A549 (cell line): Measurements from ENCODE around the gene APBA1. TPM values are rescaled to one million over a fixed set of nuclear protein-coding genes. Genes with fewer than 3 reads are reported as not detected.

Source experiments
- ATAC-seq, 2 experiments: fragments of 200-7000 bp in 1 of 2; fragments of >200 bp in 1 of 2; cut with Nextera tagmentation in 1 of 2; cut with Tn5 transposase in 1 of 2; 3 replicates each; pipeline versions ENCODE4 v1.8.0 to v1.9.1; 2018 to 2020; ENCODE audit warnings: mild to moderate bottlenecking in 1 of 2, moderate library complexity in 1 of 2
- CTCF ChIA-PET: fragments of 300-600 bp; sonication (Branson Sonifier 250); formaldehyde crosslinking; extraction: SDS; loops from one replicate; lab custom pipeline; 2021; ENCODE audit warnings: antibody characterized with exemption, inconsistent platforms; lab: Yijun Ruan, JAX
- POLR2A ChIA-PET: fragments of 350-600 bp; formaldehyde crosslinking; extraction: SDS; loops from one replicate; lab custom pipeline; 2021; ENCODE audit warnings: antibody characterized with exemption, inconsistent platforms; lab: Yijun Ruan, JAX
- DNase-seq, 2 experiments: peaks; one replicate each; pipeline versions ENCODE4 v3.0.0 to v3.0.0-alpha.2; 2011 to 2016; ENCODE audit warnings: low read depth in 1 of 2, low spot score in 1 of 2
- FAIRE-seq: peaks from 2 replicates; lab custom pipeline; 2011; peaks lifted over from hg19 to GRCh38; lab: Jason Lieb, UNC
- H3K27ac ChIP-seq, 2 experiments: fragments of >200 bp; sonication (Bioruptor Twin); formaldehyde crosslinking; 3 replicates each; pipeline ENCODE4 v1.5.1; 2016 to 2017
- H3K4me1 ChIP-seq: fragments of >200 bp; sonication (Bioruptor Twin); formaldehyde crosslinking; 3 replicates; pipeline ENCODE4 v1.6.1; 2016
- H3K4me2 ChIP-seq: fragments of >200 bp; sonication (Bioruptor Twin); formaldehyde crosslinking; 3 replicates; pipeline ENCODE4 v1.6.1; 2016
- H3K4me3 ChIP-seq: fragments of >200 bp; sonication (Bioruptor Twin); formaldehyde crosslinking; 3 replicates; pipeline ENCODE4 v1.5.1; 2016
- H3K9me3 ChIP-seq: fragments of >200 bp; sonication (Bioruptor Twin); formaldehyde crosslinking; 3 replicates; pipeline ENCODE4 v1.6.1; 2016
- CEBPB ChIP-seq, 2 experiments: fragments of >200 bp in 1 of 2; sonication (Bioruptor Twin) in 1 of 2; formaldehyde crosslinking in 1 of 2; IDR thresholded peaks; 2 replicates each; pipeline ENCODE4 v1.6.1; 2012 to 2016
- CHD4 ChIP-seq: fragments of 200-600 bp; sonication (generic); IDR thresholded peaks from 2 replicates; pipeline ENCODE4 v1.6.1; 2016; ENCODE audit warnings: antibody characterized with exemption, mild to moderate bottlenecking, borderline replicate concordance
- E2F6 ChIP-seq: IDR thresholded peaks from 2 replicates; pipeline ENCODE4 v1.6.1; 2012; ENCODE audit warnings: low read depth, borderline replicate concordance
- EHF ChIP-seq: fragments of 250-450 bp; sonication (Bioruptor Pico); IDR thresholded peaks from 2 replicates; pipeline ENCODE4 v1.5.0; 2020; ENCODE audit warnings: mild to moderate bottlenecking
- EHMT2 ChIP-seq: fragments of 200-600 bp; sonication (generic); IDR thresholded peaks from 2 replicates; pipeline ENCODE4 v1.6.1; 2016; ENCODE audit warnings: antibody characterized with exemption, low read depth, mild to moderate bottlenecking, moderate library complexity
- FOXS1 ChIP-seq: fragments of 250-450 bp; sonication (Bioruptor Pico); IDR thresholded peaks from 2 replicates; pipeline ENCODE4 v1.5.0; 2020; ENCODE audit warnings: mild to moderate bottlenecking, moderate library complexity
- GATA3 ChIP-seq: IDR thresholded peaks from 2 replicates; pipeline ENCODE4 v1.6.1; 2012; ENCODE audit warnings: borderline replicate concordance
- HEYL ChIP-seq: fragments of 250-450 bp; sonication (Bioruptor Pico); IDR thresholded peaks from 2 replicates; pipeline ENCODE4 v1.8.0; 2021; ENCODE audit warnings: mild to moderate bottlenecking, moderate library complexity
- HOXA7 ChIP-seq: fragments of 250-450 bp; sonication (Bioruptor Pico); IDR thresholded peaks from 2 replicates; pipeline ENCODE4 v1.5.0; 2020; ENCODE audit warnings: mild to moderate bottlenecking, moderate library complexity
- KDM1A ChIP-seq: fragments of 200-600 bp; sonication (generic); IDR thresholded peaks from 2 replicates; pipeline ENCODE4 v1.6.1; 2016; ENCODE audit warnings: low read depth, mild to moderate bottlenecking
- KDM5A ChIP-seq: fragments of 200-600 bp; sonication (generic); IDR thresholded peaks from 2 replicates; pipeline ENCODE4 v1.6.1; 2016; ENCODE audit warnings: antibody characterized with exemption, mild to moderate bottlenecking
- MAFK ChIP-seq: fragments of 450-650 bp; IDR thresholded peaks from 2 replicates; pipeline ENCODE4 v1.6.1; 2014; ENCODE audit not compliant: partially characterized antibody
- NPAS2 ChIP-seq: fragments of 250-450 bp; sonication (Bioruptor Pico); IDR thresholded peaks from 2 replicates; pipeline ENCODE4 v1.8.0; 2022; ENCODE audit warnings: mild to moderate bottlenecking, moderate library complexity, borderline replicate concordance
- NR3C1 ChIP-seq: fragments of >200 bp; sonication (Bioruptor Twin); formaldehyde crosslinking; IDR thresholded peaks from 3 replicates; pipeline ENCODE4 v1.6.1; 2017
- POLR2A ChIP-seq: IDR thresholded peaks from 2 replicates; pipeline ENCODE4 v1.6.1; 2012; ENCODE audit warnings: mild to moderate bottlenecking, low read length
- RARB ChIP-seq: fragments of 250-450 bp; sonication (Bioruptor Pico); IDR thresholded peaks from 2 replicates; pipeline ENCODE4 v1.8.0; 2021; ENCODE audit warnings: mild to moderate bottlenecking, moderate library complexity
- REST ChIP-seq: fragments of 200-600 bp; sonication (generic); IDR thresholded peaks from 2 replicates; pipeline ENCODE4 v1.6.1; 2016; ENCODE audit warnings: antibody characterized with exemption, mild to moderate bottlenecking, moderate library complexity
- RFX5 ChIP-seq: fragments of 450-650 bp; IDR thresholded peaks from 2 replicates; pipeline ENCODE4 v1.7.1; 2014; ENCODE audit warnings: antibody characterized with exemption, mild to moderate bottlenecking, moderate library complexity
- SREBF2 ChIP-seq: fragments of 450-650 bp; IDR thresholded peaks from 2 replicates; pipeline ENCODE4 v1.6.1; 2014; ENCODE audit warnings: mild to moderate bottlenecking, moderate library complexity
- TFCP2L1 ChIP-seq: fragments of 250-450 bp; sonication (Bioruptor Pico); IDR thresholded peaks from 2 replicates; pipeline ENCODE4 v1.5.0; 2021; ENCODE audit warnings: mild to moderate bottlenecking
- TP53 ChIP-seq: fragments of 250-450 bp; sonication (Bioruptor Pico); IDR thresholded peaks from 2 replicates; pipeline ENCODE4 v1.5.0; 2021; ENCODE audit warnings: mild to moderate bottlenecking, moderate library complexity
- ZC3H11A ChIP-seq: fragments of 450-650 bp; IDR thresholded peaks from 2 replicates; pipeline ENCODE4 v1.6.1; 2014; ENCODE audit warnings: antibody characterized with exemption, mild to moderate bottlenecking
- ZFP36 ChIP-seq: fragments of 450-650 bp; IDR thresholded peaks from 2 replicates; pipeline ENCODE4 v1.6.1; 2014; ENCODE audit warnings: borderline replicate concordance; ENCODE audit not compliant: partially characterized antibody
- ZNF302 ChIP-seq: fragments of 250-450 bp; sonication (Bioruptor Pico); IDR thresholded peaks from 2 replicates; pipeline ENCODE4 v1.9.0; 2021; ENCODE audit warnings: inconsistent platforms, mild to moderate bottlenecking, moderate library complexity
- WGBS: methylation state at CpG from one replicate; pipeline ENCODE4 v1.1.6; 2017; ENCODE audit errors: missing lambda C conversion rate; 5-methylcytosine and 5-hydroxymethylcytosine counted together
- polyA plus RNA-seq, 4 experiments: library from polyadenylated mRNA; depleted of rRNA in 3 of 4; stranded (reverse); fragments of >200 nt; fragmentation: RNase III in 1 of 4; extraction: RNeasy Plus Mini Kit Qiagen cat#74134 plus additional on column Dnase treatment in 1 of 4; gene quantifications; 2 replicates in 3 of 4; 3 replicates in 1 of 4; pipeline ENCODE4 v1.2.3, GENCODE V29; 2011 to 2017
- TF ChIP-seq, protein P1 (sequence below): IDR thresholded peaks from 2 replicates; pipeline ENCODE4 v1.6.1; 2012

Gene APBA1
- polyA plus RNA-seq, 2 of the 4 experiments (the other 2 are of a cell fraction): 0.22 to 1.6 TPM

DNA sequence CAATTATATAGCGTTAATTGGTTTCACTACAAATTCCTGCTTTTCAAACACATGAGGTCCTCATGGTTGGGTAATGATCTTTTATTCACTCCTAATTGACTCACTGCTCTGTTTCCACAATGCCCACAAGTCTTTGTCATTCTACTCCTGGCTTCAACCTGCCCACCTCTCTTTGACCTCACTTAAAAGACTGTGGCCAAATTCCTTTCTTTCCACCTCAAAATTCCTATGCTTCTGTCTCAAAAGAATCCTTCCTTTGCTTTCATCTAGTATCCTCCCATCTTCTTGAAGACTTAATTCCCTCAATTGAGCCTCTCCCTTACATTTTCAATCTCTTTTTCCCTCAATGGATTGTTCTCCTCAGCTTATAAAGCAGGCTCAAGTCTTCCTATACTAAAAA, 4.9 kb downstream of the APBA1 start:
- ChIA-PET POLR2A (no interaction called here), CTCF (interaction anchor here (0.9 kb wide), 1 partner anchor 245 kb away, joined by 3 read pairs; no protein-coding TSS in a partner anchor)
- Histone ChIP-seq H3K27ac (no peak overlapping the region), H3K4me2 (no peak overlapping the region), H3K9me3 (no peaks in the 10 kb centered on the region), H3K4me1 (no peaks in the 10 kb centered on the region), H3K4me3 (no peak overlapping the region)
- TF ChIP-seq, protein P1, sequence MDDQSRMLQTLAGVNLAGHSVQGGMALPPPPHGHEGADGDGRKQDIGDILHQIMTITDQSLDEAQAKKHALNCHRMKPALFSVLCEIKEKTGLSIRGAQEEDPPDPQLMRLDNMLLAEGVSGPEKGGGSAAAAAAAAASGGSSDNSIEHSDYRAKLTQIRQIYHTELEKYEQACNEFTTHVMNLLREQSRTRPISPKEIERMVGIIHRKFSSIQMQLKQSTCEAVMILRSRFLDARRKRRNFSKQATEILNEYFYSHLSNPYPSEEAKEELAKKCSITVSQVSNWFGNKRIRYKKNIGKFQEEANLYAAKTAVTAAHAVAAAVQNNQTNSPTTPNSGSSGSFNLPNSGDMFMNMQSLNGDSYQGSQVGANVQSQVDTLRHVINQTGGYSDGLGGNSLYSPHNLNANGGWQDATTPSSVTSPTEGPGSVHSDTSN: no peak
- TF ChIP-seq SREBF2: no peak
- TF ChIP-seq CHD4: no peak
- TF ChIP-seq KDM1A: no peak
- no peak for TF ChIP-seq TP53
- no peak for TF ChIP-seq HOXA7 (CRISPR knock-in tag)
- no peak for TF ChIP-seq TFCP2L1
- no peak for TF ChIP-seq HEYL
- no peak for TF ChIP-seq REST
- TF ChIP-seq RARB (CRISPR knock-in tag): no peak
- TF ChIP-seq POLR2A: no peak
- TF ChIP-seq FOXS1: no peak
- no peak for TF ChIP-seq E2F6
- no peak for TF ChIP-seq GATA3
- no peak for TF ChIP-seq NR3C1
- TF ChIP-seq RFX5: no peak
- TF ChIP-seq EHMT2: no peak
- no peak for TF ChIP-seq CEBPB (IDR thresholded peaks at IDR 0.05)
- no peak for TF ChIP-seq KDM5A
- TF ChIP-seq ZC3H11A: no peak
- no peak for FAIRE-seq
- DNase-seq: no peak
- 51% methylated on average over 1 of the region's 1 CpG for WGBS
- ATAC-seq: no peak

DNA sequence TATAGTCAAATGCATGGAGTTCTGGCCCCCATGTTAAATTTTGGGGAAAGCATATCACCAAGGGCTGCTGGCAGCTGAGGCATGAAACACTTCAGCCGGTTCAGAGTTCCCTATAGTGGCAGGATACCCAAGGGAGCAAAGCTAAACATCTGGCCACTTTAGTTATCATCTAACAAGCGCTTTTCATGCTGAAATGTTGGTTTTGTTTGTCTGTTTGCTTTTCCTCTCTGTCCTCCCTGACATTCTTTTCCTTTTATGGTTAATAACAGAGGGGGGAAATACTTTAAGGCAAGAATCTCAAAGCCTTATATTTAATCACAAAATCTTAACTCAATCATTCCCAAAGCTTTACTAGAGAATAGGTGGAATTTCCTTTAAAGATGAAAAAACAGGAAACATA, 11.9 kb downstream of the APBA1 start:
- 2% methylated on average over 2 of the region's 2 CpGs for WGBS
- no peak for ATAC-seq
- ChIA-PET POLR2A (no interaction called here), CTCF (interaction anchor here (2.2 kb wide), 1 partner anchor 259 kb away, joined by 5 read pairs; no protein-coding TSS in a partner anchor)
- H3K4me3 ChIP-seq: no peak overlapping the region
- H3K4me2 ChIP-seq: no peak overlapping the region
- no peaks in the 10 kb centered on the region for H3K9me3 ChIP-seq
- FAIRE-seq: no peak
- no peak for DNase-seq
- no peak overlapping the region for H3K27ac ChIP-seq
- TF ChIP-seq ZNF302 (no peak), MAFK (no peak), TP53 (no peak), ZFP36 (no peak), NPAS2 (CRISPR knock-in tag) (no peak), E2F6 (no peak), EHF (CRISPR knock-in tag) (no peak)
- no peaks in the 10 kb centered on the region for H3K4me1 ChIP-seq
